ENCODE measurements around the gene TMEM200B. TPM values are rescaled to one million over a fixed set of nuclear protein-coding genes. Genes with fewer than 3 reads are reported as not detected.

Gene TMEM200B
- total and polyA plus RNA-seq, 8 donors = 5.7 to 16.0 (median 13.9) TPM

DNA sequence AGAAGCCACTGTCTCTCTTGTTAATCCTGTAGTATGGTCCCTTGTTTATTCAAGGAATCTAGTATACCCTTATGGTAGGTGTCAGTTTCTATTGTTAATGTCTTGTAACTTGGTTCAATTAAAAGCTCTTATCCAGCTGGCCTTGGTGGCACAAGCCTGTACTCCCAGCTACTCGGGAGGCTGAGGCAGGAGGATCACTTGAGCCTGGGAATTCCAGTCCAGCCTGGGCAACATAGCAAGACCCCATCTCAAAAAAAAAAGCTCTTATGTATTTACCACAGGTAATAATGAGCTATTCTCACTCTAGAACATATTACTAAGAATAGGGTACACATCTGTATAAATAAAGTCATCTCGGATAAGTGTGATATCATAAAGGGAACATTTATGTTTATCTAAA, 46.5 kb downstream of the TMEM200B start:
- no peak overlapping the region for H3K27ac ChIP-seq
- DNase-seq (no peak), ATAC-seq (no peak)
- H3K36me3 ChIP-seq = peaks cover 0 to 32% of the 10 kb centered on the region in 2 donors
- no peaks in the 10 kb centered on the region for H3K4me1 ChIP-seq
- TF ChIP-seq, protein P1, sequence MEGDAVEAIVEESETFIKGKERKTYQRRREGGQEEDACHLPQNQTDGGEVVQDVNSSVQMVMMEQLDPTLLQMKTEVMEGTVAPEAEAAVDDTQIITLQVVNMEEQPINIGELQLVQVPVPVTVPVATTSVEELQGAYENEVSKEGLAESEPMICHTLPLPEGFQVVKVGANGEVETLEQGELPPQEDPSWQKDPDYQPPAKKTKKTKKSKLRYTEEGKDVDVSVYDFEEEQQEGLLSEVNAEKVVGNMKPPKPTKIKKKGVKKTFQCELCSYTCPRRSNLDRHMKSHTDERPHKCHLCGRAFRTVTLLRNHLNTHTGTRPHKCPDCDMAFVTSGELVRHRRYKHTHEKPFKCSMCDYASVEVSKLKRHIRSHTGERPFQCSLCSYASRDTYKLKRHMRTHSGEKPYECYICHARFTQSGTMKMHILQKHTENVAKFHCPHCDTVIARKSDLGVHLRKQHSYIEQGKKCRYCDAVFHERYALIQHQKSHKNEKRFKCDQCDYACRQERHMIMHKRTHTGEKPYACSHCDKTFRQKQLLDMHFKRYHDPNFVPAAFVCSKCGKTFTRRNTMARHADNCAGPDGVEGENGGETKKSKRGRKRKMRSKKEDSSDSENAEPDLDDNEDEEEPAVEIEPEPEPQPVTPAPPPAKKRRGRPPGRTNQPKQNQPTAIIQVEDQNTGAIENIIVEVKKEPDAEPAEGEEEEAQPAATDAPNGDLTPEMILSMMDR (IDR thresholded peaks at IDR 0.05) = no peak
- H3K4me3 ChIP-seq = no peak overlapping the region
- no peaks in the 10 kb centered on the region for H3K9me3 ChIP-seq
- intact Hi-C loops (cut with DNase I) = no loop called here
- H3K27me3 ChIP-seq = no peaks in the 10 kb centered on the region

Other genes starting within 250 kb of the TMEM200B start
- gene EPB41, start 209.3 kb downstream of the TMEM200B start, total RNA-seq = 10 to 100 TPM; 51.2 to 56.1 TPM
- 10 to 100 TPM; 41.4 to 49.0 (median 44.3) TPM for gene EPB41, start 209.3 kb downstream of the TMEM200B start, polyA plus RNA-seq (ENCODE audit: insufficient read length in 6 of 6)
- 10 to 100 TPM; 66.0 to 70.0 TPM for gene SRSF4, start 58.0 kb upstream of the TMEM200B start, total RNA-seq
- gene SRSF4, start 58.0 kb upstream of the TMEM200B start, polyA plus RNA-seq (ENCODE audit: insufficient read length in 6 of 6) = 100 to 1,000 TPM; 114 to 138 (median 123) TPM
- gene MECR, start 107.0 kb upstream of the TMEM200B start, total RNA-seq = 10 to 100 TPM; 19.2 to 20.6 TPM
- 10 to 100 TPM; 28.8 to 40.2 (median 32.5) TPM for gene MECR, start 107.0 kb upstream of the TMEM200B start, polyA plus RNA-seq (ENCODE audit: insufficient read length in 6 of 6)
- 10 to 100 TPM; 28.8 to 45.4 TPM for gene PTPRU, start 112.6 kb upstream of the TMEM200B start, total RNA-seq
- 10 to 100 TPM; 15.5 to 21.3 (median 17.6) TPM for gene PTPRU, start 112.6 kb upstream of the TMEM200B start, polyA plus RNA-seq (ENCODE audit: insufficient read length in 6 of 6)

Measured in left lung (tissue), 10 donors.